ENCODE results near the gene GPAT3.

GRCh38 chr4:83651846-83652245 is 115.9 kb downstream of the GPAT3 start:
- no peak for TF ChIP-seq CTCF (conservative IDR thresholded peaks at IDR 0.05; ENCODE audit: low read depth, low read length)
- no peak for TF ChIP-seq EZH2 (IDR thresholded peaks at IDR 0.05; ENCODE audit: low read length, unreplicated experiment)
- no peak for TF ChIP-seq EZH2phosphoT487 (IDR thresholded peaks at IDR 0.05; ENCODE audit: borderline replicate concordance, low read length)

Data from PC-3 (cell line).